ENCODE results near the gene KLHL6. TPM values are rescaled to one million over a fixed set of nuclear protein-coding genes. Genes with fewer than 3 reads are reported as not detected.

The KLHL6 gene
- total and polyA plus RNA-seq, 8 donors: 0.19 to 4.6 (median 0.31) TPM

DNA sequence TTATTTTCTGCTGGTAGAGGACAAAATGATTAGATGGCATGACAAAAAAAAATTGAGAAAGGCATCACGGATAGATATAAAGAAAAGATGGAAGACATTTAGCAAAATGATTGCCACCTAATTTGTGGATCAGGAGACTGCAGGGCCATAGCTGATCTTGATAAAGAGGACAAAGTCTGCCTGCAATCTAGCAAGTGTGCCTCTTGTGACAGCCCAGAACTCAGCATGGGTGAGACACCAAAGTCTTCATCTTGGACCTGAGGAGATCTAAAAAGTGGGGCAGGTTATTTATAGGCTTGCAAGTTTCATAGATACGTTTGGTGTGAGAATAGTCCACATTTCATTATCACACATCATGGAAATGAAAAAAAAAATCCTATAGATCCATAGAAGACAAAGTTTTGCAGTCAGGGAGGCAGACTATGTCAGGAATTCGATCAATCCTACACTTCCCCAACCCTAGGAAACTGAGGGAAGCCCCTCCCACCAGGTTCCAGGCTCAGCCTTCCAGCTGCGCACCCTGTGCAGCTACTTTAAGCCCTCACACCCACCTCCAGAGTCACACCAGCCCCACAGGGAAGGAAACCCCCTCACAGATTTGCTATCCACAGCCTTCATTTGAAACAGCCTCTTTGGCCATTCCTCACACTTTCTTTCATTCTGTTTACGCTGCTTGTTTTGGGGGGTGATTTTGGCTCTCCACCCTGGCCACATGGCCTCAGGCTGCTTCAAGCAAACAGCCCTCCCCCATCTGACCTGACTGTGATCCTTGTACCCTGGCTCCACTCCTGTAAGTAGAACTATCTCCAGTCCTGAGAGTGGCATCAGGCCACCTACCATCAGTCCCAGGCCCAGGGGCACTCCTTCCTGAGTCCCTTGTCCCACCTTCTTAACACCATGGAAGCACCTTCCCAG is 28.1 kb upstream of the KLHL6 start:
- WGBS, 2 donors: 77 to 80% methylated on average over 5 of the region's 5 CpGs
- intact Hi-C loops (cut with DNase I): no loop called here
- H3K27me3 ChIP-seq: no peaks in the 10 kb centered on the region
- H3K4me3 ChIP-seq: no peak overlapping the region
- FAIRE-seq (no peak), ATAC-seq (no peak), DNase-seq (no peak)
- H3K4me1 ChIP-seq: no peaks in the 10 kb centered on the region
- H3K27ac ChIP-seq: no peak overlapping the region
- TF ChIP-seq, protein P1, sequence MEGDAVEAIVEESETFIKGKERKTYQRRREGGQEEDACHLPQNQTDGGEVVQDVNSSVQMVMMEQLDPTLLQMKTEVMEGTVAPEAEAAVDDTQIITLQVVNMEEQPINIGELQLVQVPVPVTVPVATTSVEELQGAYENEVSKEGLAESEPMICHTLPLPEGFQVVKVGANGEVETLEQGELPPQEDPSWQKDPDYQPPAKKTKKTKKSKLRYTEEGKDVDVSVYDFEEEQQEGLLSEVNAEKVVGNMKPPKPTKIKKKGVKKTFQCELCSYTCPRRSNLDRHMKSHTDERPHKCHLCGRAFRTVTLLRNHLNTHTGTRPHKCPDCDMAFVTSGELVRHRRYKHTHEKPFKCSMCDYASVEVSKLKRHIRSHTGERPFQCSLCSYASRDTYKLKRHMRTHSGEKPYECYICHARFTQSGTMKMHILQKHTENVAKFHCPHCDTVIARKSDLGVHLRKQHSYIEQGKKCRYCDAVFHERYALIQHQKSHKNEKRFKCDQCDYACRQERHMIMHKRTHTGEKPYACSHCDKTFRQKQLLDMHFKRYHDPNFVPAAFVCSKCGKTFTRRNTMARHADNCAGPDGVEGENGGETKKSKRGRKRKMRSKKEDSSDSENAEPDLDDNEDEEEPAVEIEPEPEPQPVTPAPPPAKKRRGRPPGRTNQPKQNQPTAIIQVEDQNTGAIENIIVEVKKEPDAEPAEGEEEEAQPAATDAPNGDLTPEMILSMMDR (IDR thresholded peaks at IDR 0.05): no peak
- no peaks in the 10 kb centered on the region for H3K36me3 ChIP-seq
- no peaks in the 10 kb centered on the region for H3K9me3 ChIP-seq

DNA sequence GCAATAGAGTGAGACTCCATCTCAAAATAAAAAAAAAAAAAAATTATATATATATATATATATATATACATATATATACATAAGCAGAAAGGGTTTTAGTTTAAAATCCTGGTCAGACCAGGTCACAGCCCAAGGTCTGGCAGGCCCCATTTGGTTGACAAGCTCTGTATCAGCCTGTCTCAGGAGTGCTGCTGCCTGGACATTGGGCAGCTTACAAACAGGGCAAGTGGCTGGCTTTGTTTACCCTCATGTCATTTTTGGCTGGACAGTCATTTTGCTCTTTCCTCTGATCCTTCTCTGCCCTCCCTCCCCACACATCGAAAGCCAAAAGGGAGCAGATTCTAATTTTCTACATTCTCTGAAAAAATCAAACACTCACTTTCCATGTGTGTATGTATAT is 26.7 kb upstream of the KLHL6 start:
- no peaks in the 10 kb centered on the region for H3K4me1 ChIP-seq
- H3K27ac ChIP-seq: no peak overlapping the region
- WGBS, 2 donors: 88 to 93% methylated on average over 1 of the region's 1 CpG
- H3K4me3 ChIP-seq: no peak overlapping the region
- FAIRE-seq: no peak
- H3K36me3 ChIP-seq: no peaks in the 10 kb centered on the region
- intact Hi-C loops (cut with DNase I): no loop called here
- H3K9me3 ChIP-seq: no peaks in the 10 kb centered on the region
- ATAC-seq: no peak
- no peak for DNase-seq
- TF ChIP-seq, protein P1 (IDR thresholded peaks at IDR 0.05): no peak
- no peaks in the 10 kb centered on the region for H3K27me3 ChIP-seq

DNA sequence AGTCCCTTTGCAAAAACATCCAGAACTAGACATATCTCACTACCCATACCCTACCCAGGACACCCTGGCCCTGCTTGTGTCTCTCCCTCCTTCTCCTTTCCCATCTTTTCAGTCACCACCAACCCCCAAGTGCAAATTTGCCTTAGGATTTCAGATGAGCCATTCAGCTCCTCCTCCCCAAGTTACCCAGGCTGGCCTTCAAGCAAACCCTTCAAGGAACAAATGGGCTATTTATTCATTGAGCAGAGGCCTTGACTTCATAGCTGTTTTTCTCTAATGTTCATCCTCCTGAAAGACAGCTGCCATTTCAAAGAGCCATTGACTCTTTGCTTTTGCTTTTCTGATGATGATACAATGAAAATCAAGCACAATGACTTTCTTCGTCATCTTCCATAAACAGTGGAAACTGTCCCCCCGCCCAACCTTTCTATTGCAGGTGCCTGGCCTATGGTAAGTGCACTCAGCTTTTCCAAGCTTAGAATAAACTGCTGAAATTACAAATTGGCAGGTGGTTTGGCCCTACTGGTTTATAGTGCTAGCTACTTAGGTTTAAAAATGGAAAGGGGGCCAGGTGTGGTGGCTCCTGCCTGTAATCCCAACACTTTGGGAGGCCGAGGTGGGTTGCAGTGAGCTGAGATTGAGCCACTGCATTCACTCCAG is 26.1 kb upstream of the KLHL6 start:
- H3K4me1 ChIP-seq: no peaks in the 10 kb centered on the region
- no peaks in the 10 kb centered on the region for H3K27me3 ChIP-seq
- no peaks in the 10 kb centered on the region for H3K9me3 ChIP-seq
- WGBS, 2 donors: 95% methylated on average over 3 of the region's 3 CpGs
- intact Hi-C loops (cut with DNase I): no loop called here
- no peak overlapping the region for H3K27ac ChIP-seq
- DNase-seq: no peak
- H3K36me3 ChIP-seq: no peaks in the 10 kb centered on the region
- ATAC-seq: no peak
- TF ChIP-seq, protein P1 (IDR thresholded peaks at IDR 0.05): no peak
- H3K4me3 ChIP-seq: no peak overlapping the region
- no peak for FAIRE-seq

DNA sequence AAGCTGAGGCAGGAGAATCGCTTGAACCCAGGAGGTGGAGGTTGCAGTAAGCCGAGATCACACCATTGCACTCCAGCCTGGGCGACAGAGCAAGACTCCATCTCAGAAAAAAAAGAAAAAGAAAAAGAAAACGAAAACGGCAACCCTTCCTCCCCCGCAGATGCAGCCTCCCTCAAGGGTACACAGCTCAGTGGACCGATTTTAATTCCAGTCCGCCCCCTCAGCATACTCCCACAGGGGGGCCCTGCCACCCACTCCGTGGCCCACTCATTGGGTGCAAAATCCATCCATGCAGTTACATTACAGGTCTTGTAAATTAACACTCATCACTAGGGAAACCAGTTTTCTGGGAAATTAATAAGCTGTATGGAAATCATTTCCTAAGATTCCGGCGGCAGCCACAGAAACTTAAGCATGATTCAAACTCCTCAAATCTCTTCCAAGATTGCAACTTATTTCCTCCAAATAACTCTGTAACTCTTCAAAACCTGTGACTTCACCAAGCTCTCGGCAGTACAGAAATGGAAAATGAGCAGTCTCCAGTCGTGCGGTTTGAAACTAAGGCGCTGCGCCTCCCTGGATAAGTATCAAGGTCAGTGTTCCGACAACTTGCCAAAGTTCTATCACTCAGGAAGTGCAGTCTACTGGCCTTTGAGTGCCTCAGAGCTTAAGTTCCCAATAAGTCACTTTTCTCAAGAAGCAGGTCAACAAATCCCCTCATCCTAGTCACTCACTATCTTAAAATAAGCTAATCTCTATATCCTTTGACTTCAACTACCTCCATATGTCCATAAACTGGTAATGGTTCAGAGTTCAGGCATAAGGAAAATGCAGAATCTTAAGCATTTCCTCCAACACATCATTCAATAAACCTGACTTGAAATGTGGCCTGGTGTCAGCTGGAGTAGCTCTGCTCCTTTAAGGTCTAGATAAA is 24.7 kb upstream of the KLHL6 start:
- intact Hi-C loops (cut with DNase I): no loop called here

More for the DNA sequence above, 24.7 kb upstream of the KLHL6 start:
- H3K27ac ChIP-seq: no peak overlapping the region
- FAIRE-seq (no peak), DNase-seq (peak in 4 of 6 donors; percentile 33 to 59 (median 52)), ATAC-seq (peak; percentile 89 to 97 (median 94))
- H3K9me3 ChIP-seq: no peaks in the 10 kb centered on the region
- 42% methylated on average over 16 to 17 of the region's 17 CpGs for WGBS, 2 donors
- no peaks in the 10 kb centered on the region for H3K36me3 ChIP-seq
- no peaks in the 10 kb centered on the region for H3K4me1 ChIP-seq
- TF ChIP-seq, protein P1 (IDR thresholded peaks at IDR 0.05): no peak
- no peak overlapping the region for H3K4me3 ChIP-seq
- H3K27me3 ChIP-seq: no peaks in the 10 kb centered on the region

All from pancreas (tissue), 10 donors.